HG02642 (cell line): ENCODE measurements around the gene APOL4.
"Not testable (repeated sequence)": the region's sequence is repeated elsewhere in the genome, so short reads cannot be mapped to it uniquely, and the experiment has no call there.

ENCODE experiments used
- ATAC-seq: cut with Tn5 transposase; IDR thresholded peaks from one replicate; pipeline ENCODE4 v1.9.1; 2021; ENCODE audit warnings: mild to moderate bottlenecking; ENCODE audit not compliant: unreplicated experiment, poor library complexity

Gene APOL4

GRCh38 chr22:36209488-36209908 is 7.9 kb upstream of the APOL4 start:
- ATAC-seq: not testable (repeated sequence)

- ATAC-seq: no peak
Observed at GRCh38 chr22:36208914-36209313, 7.3 kb upstream of the APOL4 start.

GRCh38 chr22:36208162-36208765 is 6.7 kb upstream of the APOL4 start:
- no peak for ATAC-seq

- no peak for ATAC-seq
Observed at GRCh38 chr22:36206255-36206654, 4.6 kb upstream of the APOL4 start.

- ATAC-seq: not testable (repeated sequence)
Observed at GRCh38 chr22:36205573-36205972, 4.0 kb upstream of the APOL4 start.

- no peak for ATAC-seq
Observed at GRCh38 chr22:36204632-36205015, 3.0 kb upstream of the APOL4 start.

- ATAC-seq: no peak
Observed at GRCh38 chr22:36204001-36204631, 2.5 kb upstream of the APOL4 start.

GRCh38 chr22:36203441-36203840 is 1.8 kb upstream of the APOL4 start:
- not testable (repeated sequence) for ATAC-seq

GRCh38 chr22:36202906-36203305 is 1.3 kb upstream of the APOL4 start:
- not testable (repeated sequence) for ATAC-seq

GRCh38 chr22:36201025-36201424 is 584 bp downstream of the APOL4 start:
- ATAC-seq: not testable (repeated sequence)

GRCh38 chr22:36199001-36199551 is 2.5 kb downstream of the APOL4 start:
- no peak for ATAC-seq

GRCh38 chr22:36198536-36198935 is 3.1 kb downstream of the APOL4 start:
- no peak for ATAC-seq

GRCh38 chr22:36197514-36198146 is 4.0 kb downstream of the APOL4 start:
- ATAC-seq: no peak

- ATAC-seq: no peak
Observed at GRCh38 chr22:36197065-36197440, 4.6 kb downstream of the APOL4 start.

GRCh38 chr22:36196254-36197064 is 5.2 kb downstream of the APOL4 start:
- ATAC-seq: no peak

GRCh38 chr22:36194971-36195370 is 6.6 kb downstream of the APOL4 start:
- ATAC-seq: no peak

GRCh38 chr22:36194385-36194784 is 7.2 kb downstream of the APOL4 start:
- ATAC-seq: no peak

GRCh38 chr22:36193577-36193976 is 8.0 kb downstream of the APOL4 start:
- ATAC-seq: no peak

GRCh38 chr22:36193171-36193570 is 8.4 kb downstream of the APOL4 start:
- no peak for ATAC-seq

- ATAC-seq: no peak
Observed at GRCh38 chr22:36192542-36192941, 9.1 kb downstream of the APOL4 start.
